Heart left ventricle (tissue), 16 donors: ENCODE data around the gene MAML2. TPM values are rescaled to one million over a fixed set of nuclear protein-coding genes. Genes with fewer than 3 reads are reported as not detected.
A peak's percentile ranks its signal among the peaks of the same experiment; 100 is the strongest.

Source experiments
- ATAC-seq, 4 donors: fragments of 200-7000 bp; cut with Tn5 transposase; one replicate each; pipeline ENCODE4 v1.9.1; 2020 to 2022; ENCODE audit warnings: moderate library complexity in 4 of 4, mild to moderate bottlenecking in 3 of 4, moderate number of reproducible peaks in 1 of 4
- DNase-seq, 5 donors: peaks; one replicate each; pipeline ENCODE4 v3.0.0-alpha.2; 2020
- H3K27ac ChIP-seq, 12 donors: fragments of 200-600 bp; sonication (generic) in 4 of 12; one replicate each; pipeline versions ENCODE4 v1.5.0 to v1.8.0; 2016 to 2022; ENCODE audit warnings: mild to moderate bottlenecking in 2 of 12
- H3K27me3 ChIP-seq, 9 donors: fragments of 200-600 bp; sonication (generic) in 2 of 9; one replicate each; pipeline versions ENCODE4 v1.5.1 to v1.8.0; 2016 to 2022; ENCODE audit warnings: mild to moderate bottlenecking in 3 of 9
- H3K36me3 ChIP-seq, 9 donors: fragments of 200-600 bp; sonication (generic) in 2 of 9; one replicate each; pipeline versions ENCODE4 v1.5.0 to v1.8.0; 2018 to 2022; ENCODE audit warnings: mild to moderate bottlenecking in 2 of 9
- H3K4me1 ChIP-seq, 12 donors: fragments of 200-600 bp; sonication (generic) in 4 of 12; one replicate each; pipeline versions ENCODE4 v1.5.0 to v1.8.0; 2016 to 2022; ENCODE audit warnings: mild to moderate bottlenecking in 3 of 12
- H3K4me3 ChIP-seq, 12 donors: fragments of 200-600 bp; sonication (generic) in 4 of 12; one replicate each; pipeline versions ENCODE4 v1.5.0 to v1.8.0; 2017 to 2022; ENCODE audit warnings: mild to moderate bottlenecking in 9 of 12, moderate library complexity in 4 of 12
- H3K9me3 ChIP-seq, 12 donors: fragments of 200-600 bp; sonication (generic) in 4 of 12; one replicate each; pipeline versions ENCODE4 v1.5.0 to v1.8.0; 2016 to 2022; ENCODE audit warnings: mild to moderate bottlenecking in 1 of 12
- CTCF ChIP-seq, 12 donors: fragments of 200-600 bp; sonication (generic) in 4 of 12; IDR thresholded peaks; one replicate each; pipeline versions ENCODE4 v1.5.0 to v1.8.0; 2018 to 2022; ENCODE audit warnings: antibody characterized with exemption in 12 of 12, mild to moderate bottlenecking in 5 of 12
- POLR2A ChIP-seq, 2 donors: fragments of 450-650 bp; IDR thresholded peaks; one replicate each; pipeline ENCODE4 v1.6.1; 2017; ENCODE audit warnings: antibody characterized with exemption in 2 of 2, mild to moderate bottlenecking in 2 of 2, moderate library complexity in 2 of 2
- WGBS, 4 donors: extraction: QIAGEN DNeasy Blood & Tissue Kit in 2 of 4; methylation state at CpG; one replicate each; pipeline versions ENCODE4 v1.1.5 to v1.1.7; 2013 to 2018; 5-methylcytosine and 5-hydroxymethylcytosine counted together
- intact Hi-C, 10 donors: fragments of 100-400 bp; cut with DNase I; formaldehyde crosslinking; loops; one replicate each; pipeline versions ENCODE4 v1.11.1 to v1.14.2; 2022
- polyA plus RNA-seq, 2 donors: library from polyadenylated mRNA; stranded (reverse); fragments of 200-250 nt; gene quantifications; one replicate each; pipeline ENCODE4 v1.2.3, GENCODE V29; 2013
- total RNA-seq, 9 donors: library from RNA; depleted of rRNA in 2 of 9; stranded (reverse); fragments of >200 nt in 2 of 9; fragmentation: NEBNext Ultra II Directional in 3 of 9; extraction: Animal tissue kit (Norgen Biotek cat#: 25700) in 3 of 9; gene quantifications; one replicate each; pipeline versions ENCODE4 v1.1.0 to v1.2.4, GENCODE V29; 2016 to 2023
- donor health status: ischemic (EF 13 %, LVEDD 7.1; RV severe dilation, severe dysfunction).
- donor health status: healthy with polysubstance abuse.
- donor health status: DM: no; HTN: yes; CAD: no.
- donor health status: DM: no; HTN: no; CAD: no.
- donor health status: ischemic (EF 25% LVEDD 6.9; RV normal size, moderate dysfunction).
- donor health status: ischemic (EF 25% LVEDD 5.7; RV mildly dilated, moderate dysfunction).
- donor health status: healthy.
- donor health status: DM: yes; HTN: yes; CAD: no.
- donor health status: ischemic (EF 35%, LVEDD 5.7; RV mildly dilated, moderate dysfunction).
- donor health status: nonischemic (EF 11% LVEDD 7.7; RV severe dilation, severe dysfunction).
- donor health status: DM: yes; HTN: yes; CAD: no.
- donor health status: PGD.
- donor health status: ischemic (EF 29% LVEDD 5.4; RV normal size, mild dysfunction).
- donor health status: nonischemic (EF 23%, LVEDD 6.1; RV moderate dilation, normal function).

The MAML2 gene
- total and polyA plus RNA-seq, 11 donors = 1.3 to 10.8 (median 4.8) TPM

DNA sequence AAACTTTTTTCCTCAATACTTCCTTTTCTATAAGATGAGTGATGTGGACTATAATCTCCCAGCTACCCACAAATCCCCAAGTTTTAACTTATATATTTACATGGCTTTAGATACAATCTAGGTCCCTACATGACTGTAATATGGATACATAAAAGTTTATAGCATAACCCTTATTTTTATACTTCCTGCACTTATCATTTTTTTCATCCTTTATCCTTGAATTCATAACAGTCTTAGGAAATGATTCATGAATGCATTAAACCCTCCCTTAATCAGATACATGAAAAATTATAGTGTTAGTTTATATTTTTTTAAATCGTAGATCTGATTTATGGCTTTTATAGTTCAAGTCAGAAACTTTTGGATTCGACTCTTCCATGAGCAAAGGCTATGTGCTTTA lies 195.8 kb downstream of the MAML2 start:
- intact Hi-C loops = no loop called here
- Histone ChIP-seq H3K4me3 (no peak overlapping the region), H3K27me3 (no peaks in the 10 kb centered on the region), H3K9me3 (no peaks in the 10 kb centered on the region), H3K4me1 (peaks cover 0 to 27% (median 12%) of the 10 kb centered on the region in 12 donors), H3K36me3 (no peaks in the 10 kb centered on the region), H3K27ac (no peak overlapping the region)
- ATAC-seq (no peak), DNase-seq (no peak)
- no peak for TF ChIP-seq CTCF (IDR thresholded peaks at IDR 0.05)
- TF ChIP-seq POLR2A (IDR thresholded peaks at IDR 0.05) = no peak
- WGBS, 4 donors = 90 to 97% (median 95%) methylated on average over 2 of the region's 2 CpGs

DNA sequence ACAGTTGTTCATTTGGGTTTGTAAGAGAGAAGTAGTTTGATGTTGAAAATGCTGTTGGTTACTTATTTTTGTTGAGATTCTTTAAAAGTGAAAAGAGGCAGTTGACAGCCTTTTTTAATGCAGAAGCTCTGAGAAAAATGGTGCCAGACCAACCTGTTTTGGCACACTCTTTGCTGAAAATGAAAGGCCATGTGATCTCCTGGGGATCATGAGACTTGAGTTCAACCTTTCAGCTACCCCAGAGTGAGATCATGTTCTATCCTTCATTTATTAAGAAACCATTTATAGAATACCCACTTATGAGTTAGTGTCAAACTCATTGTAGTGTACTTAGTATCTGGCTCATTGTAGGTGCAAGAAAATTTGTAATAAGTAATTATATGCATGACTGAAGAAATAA lies 196.2 kb downstream of the MAML2 start:
- H3K36me3 ChIP-seq = no peaks in the 10 kb centered on the region
- ATAC-seq (no peak), DNase-seq (no peak)
- no peaks in the 10 kb centered on the region for H3K9me3 ChIP-seq
- TF ChIP-seq POLR2A (IDR thresholded peaks at IDR 0.05) (no peak), CTCF (IDR thresholded peaks at IDR 0.05) (no peak)
- H3K27ac ChIP-seq = no peak overlapping the region
- no peaks in the 10 kb centered on the region for H3K27me3 ChIP-seq
- no peak overlapping the region for H3K4me3 ChIP-seq
- intact Hi-C loops = no loop called here
- peaks cover 0 to 29% (median 12%) of the 10 kb centered on the region in 12 donors for H3K4me1 ChIP-seq

- Histone ChIP-seq H3K4me1 (peaks cover 0 to 29% (median 12%) of the 10 kb centered on the region in 12 donors), H3K9me3 (no peaks in the 10 kb centered on the region), H3K4me3 (no peak overlapping the region), H3K27me3 (no peaks in the 10 kb centered on the region), H3K27ac (no peak overlapping the region), H3K36me3 (no peaks in the 10 kb centered on the region)
- intact Hi-C loops = no loop called here
- ATAC-seq (no peak), DNase-seq (no peak)
- no peak for TF ChIP-seq CTCF (IDR thresholded peaks at IDR 0.05)
- TF ChIP-seq POLR2A (IDR thresholded peaks at IDR 0.05) = no peak
- WGBS, 4 donors = 60 to 72% (median 69%) methylated on average over 4 of the region's 4 CpGs
Measured at GRCh38 chr11:96145163-96145585, 197.8 kb downstream of the MAML2 start.

DNA sequence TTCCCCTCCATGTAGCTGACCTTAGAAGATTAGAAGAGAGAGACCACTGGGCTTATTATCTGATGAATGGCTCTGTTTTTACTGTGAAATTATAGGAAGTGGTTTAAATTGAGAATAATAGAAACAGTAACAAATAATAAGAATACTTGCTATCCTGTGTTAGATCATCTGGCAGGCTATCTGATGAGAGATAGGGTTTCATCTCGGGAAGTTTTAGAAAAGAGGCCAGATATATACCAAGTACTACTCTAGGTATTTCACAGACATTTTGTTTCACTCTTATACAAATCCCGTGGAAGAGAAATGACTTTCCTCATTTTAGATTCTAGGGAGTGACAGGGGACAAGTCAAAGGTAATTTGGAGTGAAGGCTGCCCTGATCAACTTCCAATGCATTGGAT lies 198.4 kb downstream of the MAML2 start:
- 74 to 83% (median 79%) methylated on average over 2 of the region's 2 CpGs for WGBS, 4 donors
- peaks cover 0 to 34% (median 12%) of the 10 kb centered on the region in 12 donors for H3K4me1 ChIP-seq
- intact Hi-C loops = no loop called here
- peak overlapping the region in 1 of 12 donors; percentile 16 for H3K27ac ChIP-seq
- ATAC-seq = no peak
- H3K27me3 ChIP-seq = no peaks in the 10 kb centered on the region
- H3K9me3 ChIP-seq = no peaks in the 10 kb centered on the region
- TF ChIP-seq POLR2A (IDR thresholded peaks at IDR 0.05) = no peak
- no peak for TF ChIP-seq CTCF (IDR thresholded peaks at IDR 0.05)
- H3K36me3 ChIP-seq = no peaks in the 10 kb centered on the region
- no peak overlapping the region for H3K4me3 ChIP-seq
- DNase-seq = no peak
